AG09309 (cell line): ENCODE data around the gene COG1.
A peak's percentile ranks its signal among the peaks of the same experiment; 100 is the strongest.

Source experiments
- DNase-seq: peaks from one replicate; pipeline ENCODE4 v3.0.0-alpha.2; 2010; ENCODE audit warnings: low read depth
- H3K4me3 ChIP-seq: 2 replicates; pipeline ENCODE4 v1.5.1; 2011; ENCODE audit warnings: mild to moderate bottlenecking, low read depth, low read length, moderate library complexity; ENCODE audit not compliant: control insufficient read depth
- TF ChIP-seq, protein P1 (sequence below): IDR thresholded peaks from 2 replicates; pipeline ENCODE4 v1.5.1; 2011; ENCODE audit warnings: mild to moderate bottlenecking, low read depth, low read length, inconsistent platforms; ENCODE audit not compliant: insufficient read depth, control insufficient read depth; ENCODE audit errors: missing control alignments

Gene COG1

GRCh38 chr17:73251871-73252270 is 59.0 kb downstream of the COG1 start:
- TF ChIP-seq, protein P1, sequence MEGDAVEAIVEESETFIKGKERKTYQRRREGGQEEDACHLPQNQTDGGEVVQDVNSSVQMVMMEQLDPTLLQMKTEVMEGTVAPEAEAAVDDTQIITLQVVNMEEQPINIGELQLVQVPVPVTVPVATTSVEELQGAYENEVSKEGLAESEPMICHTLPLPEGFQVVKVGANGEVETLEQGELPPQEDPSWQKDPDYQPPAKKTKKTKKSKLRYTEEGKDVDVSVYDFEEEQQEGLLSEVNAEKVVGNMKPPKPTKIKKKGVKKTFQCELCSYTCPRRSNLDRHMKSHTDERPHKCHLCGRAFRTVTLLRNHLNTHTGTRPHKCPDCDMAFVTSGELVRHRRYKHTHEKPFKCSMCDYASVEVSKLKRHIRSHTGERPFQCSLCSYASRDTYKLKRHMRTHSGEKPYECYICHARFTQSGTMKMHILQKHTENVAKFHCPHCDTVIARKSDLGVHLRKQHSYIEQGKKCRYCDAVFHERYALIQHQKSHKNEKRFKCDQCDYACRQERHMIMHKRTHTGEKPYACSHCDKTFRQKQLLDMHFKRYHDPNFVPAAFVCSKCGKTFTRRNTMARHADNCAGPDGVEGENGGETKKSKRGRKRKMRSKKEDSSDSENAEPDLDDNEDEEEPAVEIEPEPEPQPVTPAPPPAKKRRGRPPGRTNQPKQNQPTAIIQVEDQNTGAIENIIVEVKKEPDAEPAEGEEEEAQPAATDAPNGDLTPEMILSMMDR: no peak

DNA sequence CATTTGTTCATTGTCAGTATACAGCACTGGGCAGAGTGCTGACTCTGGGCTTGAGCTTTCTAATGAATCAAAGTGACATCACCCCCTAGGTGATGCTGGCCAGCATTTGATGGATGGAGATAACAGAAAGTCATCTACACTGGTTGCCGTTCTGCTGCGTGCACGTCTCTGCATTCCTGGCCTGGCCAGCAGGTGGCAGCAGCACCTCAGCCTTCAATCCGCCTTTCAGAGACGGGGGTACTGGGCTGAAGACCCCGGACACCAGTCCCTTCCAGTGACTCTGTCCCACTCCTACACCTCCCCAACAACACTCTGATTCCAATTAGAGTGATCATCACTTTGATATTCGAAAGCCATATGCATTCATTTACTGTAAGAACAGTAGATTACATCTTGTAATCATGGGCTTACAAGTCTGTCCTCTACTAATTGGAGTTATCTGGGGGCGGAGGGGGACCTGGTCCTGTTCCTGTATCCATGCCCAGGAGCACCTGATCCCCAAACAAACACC is 62.9 kb downstream of the COG1 start:
- TF ChIP-seq, protein P1: peak; percentile 98
- no peak for DNase-seq
- no peak overlapping the region for H3K4me3 ChIP-seq

More at GRCh38 chr17:73251871-73252270, 59.0 kb downstream of the COG1 start:
- no peak overlapping the region for H3K4me3 ChIP-seq
- no peak for DNase-seq

DNA sequence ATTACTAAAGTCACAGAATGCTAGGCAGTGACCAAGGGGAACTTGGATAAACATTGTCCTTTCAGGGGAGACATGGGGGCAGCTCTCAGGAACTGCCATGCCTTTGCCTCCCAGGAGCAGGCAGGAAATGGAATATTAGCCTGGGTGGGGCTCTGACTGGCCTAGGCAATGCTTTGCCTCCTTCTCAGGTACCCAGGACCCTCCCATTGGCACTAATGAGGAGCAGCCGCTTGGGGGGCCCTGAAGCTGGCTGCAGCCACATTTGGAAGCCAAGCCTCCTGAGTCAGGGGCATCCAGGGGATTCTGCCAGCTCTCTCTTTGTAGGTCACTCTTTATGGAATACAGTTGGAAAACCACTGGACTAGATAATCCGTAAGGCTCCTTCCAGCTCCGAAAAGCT is 63.4 kb downstream of the COG1 start:
- no peak overlapping the region for H3K4me3 ChIP-seq
- DNase-seq: no peak
- TF ChIP-seq, protein P1: no peak

DNA sequence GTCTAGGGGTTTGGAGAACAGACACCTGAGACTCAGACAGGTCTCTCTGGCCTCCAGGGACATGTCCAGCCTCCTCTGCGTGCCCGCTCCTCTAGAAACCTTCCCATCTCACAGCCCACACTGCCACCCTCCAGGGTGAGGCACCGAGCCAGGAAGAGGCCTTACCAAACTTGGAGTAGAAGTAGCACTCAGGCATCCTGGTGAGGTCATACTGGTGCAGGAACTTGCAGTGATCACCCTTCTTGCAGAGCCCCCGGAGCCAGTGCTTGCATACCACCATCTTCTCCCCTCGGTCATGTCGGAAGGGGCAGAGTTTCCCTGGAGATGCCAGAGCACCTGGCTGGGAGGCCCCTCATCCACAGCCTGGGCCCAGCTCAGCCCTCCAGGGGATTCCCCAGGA is 64.7 kb downstream of the COG1 start:
- TF ChIP-seq, protein P1: no peak
- no peak overlapping the region for H3K4me3 ChIP-seq
- no peak for DNase-seq
